GM21447 (cell line): ENCODE data around the gene CXCR5.

Experiments used
- ATAC-seq: cut with Tn5 transposase; IDR thresholded peaks from one replicate; pipeline ENCODE4 v1.9.1; 2021; ENCODE audit not compliant: unreplicated experiment

CXCR5 gene

GRCh38 chr11:118912742-118913410 is 29.2 kb downstream of the CXCR5 start:
- ATAC-seq: no peak

GRCh38 chr11:118913411-118914125 is 29.9 kb downstream of the CXCR5 start:
- no peak for ATAC-seq

DNA sequence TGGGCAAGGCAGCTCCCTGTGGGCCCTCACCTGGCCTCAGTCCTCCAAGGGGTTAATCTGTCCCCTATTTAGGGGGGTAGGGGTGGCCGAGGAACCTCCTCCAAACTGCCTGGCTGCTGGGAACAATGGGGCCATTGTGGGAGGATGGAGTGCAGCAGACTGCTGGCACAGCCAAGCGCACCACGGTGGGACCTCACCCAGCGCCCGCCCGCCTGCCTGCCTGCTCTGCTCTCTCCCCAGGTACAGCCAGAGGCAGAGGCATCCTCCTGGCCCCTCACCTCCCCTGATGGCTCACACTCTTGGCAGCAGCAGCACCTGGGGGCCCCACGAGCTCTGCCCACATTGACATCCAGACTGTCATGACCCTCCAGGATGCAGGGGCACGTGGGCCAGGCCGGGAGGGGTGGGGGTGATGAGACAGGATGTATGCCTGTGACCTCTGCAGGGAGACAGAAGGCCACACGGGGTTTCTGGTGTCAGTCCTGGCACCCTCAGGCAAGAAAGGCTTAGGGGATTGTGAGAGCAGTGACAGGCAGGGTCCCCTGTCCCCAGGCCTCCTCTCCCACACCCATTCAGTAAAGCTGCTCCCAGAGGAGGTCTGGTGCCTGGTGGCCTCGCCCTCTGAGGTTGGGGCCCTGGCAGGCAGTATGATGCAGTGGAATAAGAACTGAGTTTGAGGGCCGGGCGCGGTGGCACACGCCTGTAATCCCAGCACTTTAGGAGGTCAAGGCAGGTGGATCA is 30.7 kb downstream of the CXCR5 start:
- ATAC-seq: no peak

GRCh38 chr11:118914987-118915386 is 31.3 kb downstream of the CXCR5 start:
- peak; percentile 37 for ATAC-seq

DNA sequence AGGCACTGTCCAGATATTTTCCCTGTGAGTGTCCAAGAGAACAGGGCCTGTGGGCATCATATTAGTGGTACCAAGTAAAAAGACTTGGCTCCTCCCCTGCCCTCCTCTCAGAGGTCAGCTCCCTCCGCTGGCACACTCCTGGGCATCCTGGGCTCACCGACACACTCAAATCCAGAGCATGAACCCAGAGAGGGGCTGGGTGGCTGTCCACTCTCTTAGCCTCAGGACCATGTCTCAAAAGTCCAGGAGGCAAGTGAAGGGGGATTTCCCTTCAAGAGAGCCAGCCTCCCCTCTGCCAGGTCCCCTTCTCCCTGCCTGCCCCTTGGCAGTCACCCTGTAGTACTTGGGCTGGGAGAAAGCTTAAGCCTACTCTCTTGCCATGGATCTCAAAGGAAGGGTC is 31.7 kb downstream of the CXCR5 start:
- ATAC-seq: no peak

DNA sequence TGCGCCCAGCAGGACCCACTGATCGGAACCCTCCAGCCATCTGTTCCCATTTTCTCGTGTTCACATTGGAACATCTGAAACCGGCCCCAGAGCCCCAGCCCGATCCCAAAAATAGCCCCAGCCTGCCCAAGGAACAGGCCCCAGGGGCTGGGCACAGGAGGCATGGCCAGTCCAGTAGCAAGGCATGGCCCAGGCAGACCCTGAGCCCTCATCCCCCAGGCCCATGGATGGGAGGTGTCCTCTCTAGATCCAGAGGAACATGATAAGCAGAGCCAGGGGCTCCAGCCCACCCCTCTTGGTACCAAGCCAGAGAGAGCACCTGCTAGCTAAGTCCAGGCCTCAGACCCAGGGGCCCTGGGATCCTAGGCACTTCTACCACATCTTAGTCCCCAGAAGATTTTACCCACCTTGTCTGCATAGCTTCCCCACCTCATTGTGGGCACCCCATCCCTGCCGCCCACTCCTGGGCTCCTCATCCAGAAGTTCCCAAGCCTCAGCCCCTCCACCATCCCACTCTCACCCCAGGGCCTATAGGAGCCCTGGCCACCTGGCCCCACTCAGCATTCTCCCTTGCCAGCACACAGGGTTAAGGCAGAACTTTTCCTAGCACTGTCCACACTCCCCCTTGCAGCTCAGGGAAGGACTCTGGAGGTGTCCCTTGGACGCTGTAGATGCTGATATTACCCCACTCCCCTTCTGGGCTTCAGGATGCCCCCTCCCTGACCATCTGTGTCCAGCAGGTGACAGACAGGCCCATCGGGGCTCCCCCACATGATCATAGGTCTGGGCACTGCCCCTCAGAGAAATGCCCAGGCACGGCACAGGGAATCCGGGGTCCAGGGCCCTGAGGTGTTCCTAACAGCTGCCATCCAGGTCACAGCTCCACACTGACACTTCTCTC is 32.5 kb downstream of the CXCR5 start:
- no peak for ATAC-seq

GRCh38 chr11:118916842-118917388 is 33.2 kb downstream of the CXCR5 start:
- no peak for ATAC-seq

DNA sequence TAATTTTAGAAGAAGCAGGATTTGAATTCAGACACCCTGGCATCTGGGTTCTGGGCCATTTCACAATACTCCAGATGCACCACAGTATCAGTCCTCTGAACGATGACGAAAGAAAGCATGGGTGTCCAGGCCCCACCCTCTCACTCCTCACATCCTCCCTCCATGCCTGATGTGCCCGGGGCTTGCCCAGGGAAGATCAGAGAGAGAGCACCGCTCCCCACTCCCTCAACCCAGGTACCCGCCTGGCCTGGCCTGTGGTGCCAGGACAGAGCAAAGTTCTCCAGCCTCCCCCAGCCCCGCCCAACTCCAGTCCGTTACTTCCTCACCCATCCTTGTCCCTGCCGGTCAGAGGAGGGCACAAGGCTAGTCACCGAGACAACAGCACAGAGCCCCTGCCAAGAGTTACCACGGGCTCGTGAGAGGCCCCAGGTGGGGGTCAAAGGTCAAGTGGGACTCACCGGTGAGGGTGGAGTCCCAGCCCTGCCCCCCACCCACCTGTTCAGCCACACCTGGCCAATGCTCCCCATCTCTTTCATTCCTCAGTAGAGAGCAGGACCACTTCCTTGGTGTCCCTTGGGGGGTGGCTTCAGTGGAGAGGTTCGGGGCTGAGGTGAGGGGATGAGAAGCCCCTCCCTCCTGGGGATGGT is 33.9 kb downstream of the CXCR5 start:
- ATAC-seq: no peak

- ATAC-seq: no peak
Measured at GRCh38 chr11:118918128-118918685, 34.5 kb downstream of the CXCR5 start.

DNA sequence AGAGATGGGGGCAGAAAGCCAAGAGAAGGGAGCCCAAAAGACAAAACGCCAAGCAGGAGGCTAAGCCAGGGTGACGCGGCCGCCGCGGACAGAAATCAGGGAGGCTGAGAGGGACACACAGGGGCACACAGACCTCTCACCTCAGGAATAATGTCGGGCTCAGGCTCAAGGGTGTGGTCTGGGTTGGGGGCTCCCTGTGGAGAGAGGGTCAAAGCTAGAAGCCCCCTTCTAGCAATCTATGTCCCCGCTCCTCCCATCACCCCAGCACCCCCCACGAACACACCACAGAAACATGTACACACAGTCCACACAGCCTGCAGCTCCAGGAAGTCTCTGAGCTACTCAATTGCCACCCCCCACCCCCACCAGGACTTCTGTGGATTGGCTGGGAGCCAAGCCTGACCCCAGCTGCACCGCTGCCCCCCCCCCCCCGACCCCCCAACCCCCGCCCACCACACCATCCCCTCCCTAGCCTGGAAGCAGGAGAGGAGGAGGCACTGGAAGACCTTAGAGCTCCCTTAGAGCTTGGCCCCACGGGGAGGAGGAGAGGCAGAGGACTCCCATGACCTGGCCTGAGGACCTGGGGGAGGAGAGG is 35.1 kb downstream of the CXCR5 start:
- ATAC-seq: no peak

- no peak for ATAC-seq
Measured at GRCh38 chr11:118921121-118921928, 37.6 kb downstream of the CXCR5 start.

- no peak for ATAC-seq
Measured at GRCh38 chr11:118921929-118922744, 38.4 kb downstream of the CXCR5 start.

GRCh38 chr11:118922745-118923627 is 39.3 kb downstream of the CXCR5 start:
- ATAC-seq: no peak

- no peak for ATAC-seq
Measured at GRCh38 chr11:118923721-118924587, 40.3 kb downstream of the CXCR5 start.

DNA sequence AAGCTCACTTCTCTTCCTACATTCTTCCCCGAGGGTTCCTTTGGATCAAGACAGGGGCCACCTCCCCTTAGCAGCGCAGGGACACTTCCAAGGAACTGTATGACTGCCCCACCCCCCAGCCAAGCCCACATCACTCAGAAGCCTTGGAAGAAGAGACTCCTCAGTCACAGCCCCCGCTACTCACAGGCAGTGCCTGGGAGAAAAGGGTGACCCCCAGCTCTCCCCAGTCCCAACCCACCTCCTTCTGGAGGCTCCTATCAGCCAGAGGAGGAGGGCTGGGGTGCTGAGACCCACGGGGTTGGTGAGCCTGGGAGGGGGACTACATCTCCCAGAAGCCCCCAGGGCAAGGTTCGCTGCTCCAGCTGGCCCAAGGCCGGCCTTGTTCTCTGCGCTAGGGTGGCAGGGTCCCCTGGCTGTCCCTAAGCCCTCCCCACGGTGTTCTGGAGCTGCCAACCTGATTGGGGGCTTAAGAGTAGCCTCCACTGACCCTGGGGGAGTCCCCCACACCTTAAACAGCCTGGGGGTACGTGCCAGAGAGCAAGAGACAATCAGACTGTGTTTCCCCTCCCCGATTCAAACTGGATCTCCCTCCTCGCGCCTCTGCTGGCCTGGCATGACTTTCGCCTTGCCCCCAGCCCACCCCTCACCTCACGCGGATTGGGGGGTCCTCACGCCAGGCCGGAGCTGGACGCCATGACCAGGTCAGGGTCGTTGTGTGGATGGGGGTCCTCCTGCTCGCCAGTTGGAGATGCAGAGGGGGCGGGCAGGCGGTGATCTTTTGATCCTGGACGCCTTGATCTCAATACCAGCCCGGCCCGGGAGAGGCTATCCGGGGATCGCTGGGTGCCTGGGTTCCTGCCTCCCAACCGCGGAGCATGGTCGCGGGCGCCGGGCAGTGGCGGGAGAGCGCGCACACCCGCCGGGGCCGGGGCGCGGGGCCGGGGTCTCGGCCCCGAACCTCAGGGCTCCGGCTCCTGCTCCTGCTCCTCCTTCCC is 41.2 kb downstream of the CXCR5 start:
- no peak for ATAC-seq
